ENCODE results near the gene SEMA6A.
A peak's percentile ranks its signal among the peaks of the same experiment; 100 is the strongest.

The SEMA6A gene

GRCh38 chr5:116574367-116575325 lies at the start of gene SEMA6A:
Gene SEMA6A (minus strand): TSS chr5:116574823. CDS start chr5:116504944, 69,879 bp downstream.
- H3K4me3 ChIP-seq (ENCODE audit: low read length) = peak within 1 kb of the TSS; percentile 70

GRCh38 chr5:116622375-116623050 lies 47.9 kb upstream of the SEMA6A start:
- no peak overlapping the region for H3K4me3 ChIP-seq (ENCODE audit: low read length)
- TF ChIP-seq ZNF274 (IDR thresholded peaks at IDR 0.05; ENCODE audit: low read depth, low read length) = no peak

More at GRCh38 chr5:116574367-116575325, at the start of gene SEMA6A:
- no peak for TF ChIP-seq ZNF274 (IDR thresholded peaks at IDR 0.05; ENCODE audit: low read depth, low read length)

DNA sequence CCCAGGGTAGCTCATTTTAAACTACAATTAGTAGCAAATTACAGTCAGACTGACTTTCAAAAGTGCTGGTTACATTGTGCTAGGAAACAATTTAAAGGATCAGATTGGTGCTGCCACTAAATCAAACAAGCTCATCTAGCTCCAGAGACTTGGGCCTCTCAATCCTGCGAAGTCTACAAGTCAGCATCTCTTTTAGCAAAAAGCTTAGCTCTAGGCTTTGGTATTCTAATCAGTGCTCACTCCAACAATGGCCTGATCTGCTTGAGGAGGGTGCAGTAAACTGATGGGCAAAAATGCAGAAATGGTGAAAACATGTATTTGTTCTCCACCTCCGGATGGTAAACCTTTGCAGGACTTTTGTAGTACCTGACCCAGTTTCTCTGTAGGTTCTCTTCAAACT lies 47.0 kb upstream of the SEMA6A start:
- TF ChIP-seq ZNF274 (IDR thresholded peaks at IDR 0.05; ENCODE audit: low read depth, low read length) = no peak
- H3K4me3 ChIP-seq (ENCODE audit: low read length) = no peak overlapping the region

- H3K4me3 ChIP-seq (ENCODE audit: low read length) = no peak overlapping the region
- no peak for TF ChIP-seq ZNF274 (IDR thresholded peaks at IDR 0.05; ENCODE audit: low read depth, low read length)
Observed at GRCh38 chr5:116616876-116617275, 42.3 kb upstream of the SEMA6A start.

DNA sequence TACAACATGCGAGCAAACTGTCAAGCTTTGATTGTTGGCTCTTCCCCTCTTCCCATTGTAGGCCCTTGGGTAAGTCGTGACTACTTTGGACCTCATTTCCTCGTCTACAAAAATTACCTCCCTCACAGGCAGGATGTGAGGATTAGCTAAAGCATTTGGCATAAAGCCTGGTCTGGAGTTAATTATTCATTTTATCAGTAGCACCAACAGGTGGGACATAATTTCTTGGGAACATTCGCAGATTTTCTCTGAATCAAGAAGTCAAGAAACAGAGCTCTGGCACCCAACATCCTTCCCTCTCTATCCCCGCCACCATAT lies 39.9 kb upstream of the SEMA6A start:
- no peak for TF ChIP-seq ZNF274 (IDR thresholded peaks at IDR 0.05; ENCODE audit: low read depth, low read length)
- H3K4me3 ChIP-seq (ENCODE audit: low read length) = no peak overlapping the region

GRCh38 chr5:116613445-116613844 lies 38.8 kb upstream of the SEMA6A start:
- no peak overlapping the region for H3K4me3 ChIP-seq (ENCODE audit: low read length)
- TF ChIP-seq ZNF274 (IDR thresholded peaks at IDR 0.05; ENCODE audit: low read depth, low read length) = no peak

GRCh38 chr5:116612431-116612830 lies 37.8 kb upstream of the SEMA6A start:
- TF ChIP-seq ZNF274 (IDR thresholded peaks at IDR 0.05; ENCODE audit: low read depth, low read length) = no peak
- H3K4me3 ChIP-seq (ENCODE audit: low read length) = no peak overlapping the region

DNA sequence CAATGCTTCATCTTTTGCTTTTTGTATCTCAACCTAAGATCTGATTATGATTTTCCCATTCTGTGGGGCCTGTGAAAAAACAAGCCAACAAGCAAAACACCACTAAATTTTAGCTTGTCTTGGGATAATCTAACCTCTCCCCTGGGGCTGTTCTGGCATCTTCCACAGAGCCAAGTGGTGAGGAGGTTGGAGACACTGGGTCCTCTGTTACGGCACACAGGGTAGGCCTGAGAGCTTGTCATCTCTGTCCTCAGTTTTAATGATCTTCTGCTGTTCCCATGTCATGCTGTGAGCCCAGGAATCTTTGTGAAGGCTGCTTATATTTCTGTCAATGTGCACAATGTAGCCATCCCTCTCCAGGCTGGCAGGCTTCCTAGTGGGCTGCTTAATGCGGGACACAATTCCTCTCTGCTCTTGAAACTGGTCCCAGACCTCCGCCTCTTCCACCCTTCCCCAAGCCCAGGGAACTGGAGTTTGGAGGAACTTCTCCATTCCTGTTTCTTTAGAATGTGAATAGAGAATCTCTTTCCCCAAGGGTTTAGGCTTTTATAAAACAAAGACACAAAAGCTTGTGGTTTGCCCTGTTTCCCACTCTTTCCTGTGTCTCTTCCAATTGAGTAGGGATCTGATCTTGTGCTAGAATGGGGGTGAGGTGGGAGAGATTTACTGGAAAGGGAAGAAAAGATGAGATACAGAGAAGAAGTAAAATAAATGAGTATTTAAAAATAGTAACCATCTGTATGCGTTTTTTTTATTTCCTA lies 30.9 kb upstream of the SEMA6A start:
- H3K4me3 ChIP-seq (ENCODE audit: low read length) = no peak overlapping the region
- TF ChIP-seq ZNF274 (IDR thresholded peaks at IDR 0.05; ENCODE audit: low read depth, low read length) = no peak

GRCh38 chr5:116604805-116605204 lies 30.2 kb upstream of the SEMA6A start:
- H3K4me3 ChIP-seq (ENCODE audit: low read length) = no peak overlapping the region
- no peak for TF ChIP-seq ZNF274 (IDR thresholded peaks at IDR 0.05; ENCODE audit: low read depth, low read length)

DNA sequence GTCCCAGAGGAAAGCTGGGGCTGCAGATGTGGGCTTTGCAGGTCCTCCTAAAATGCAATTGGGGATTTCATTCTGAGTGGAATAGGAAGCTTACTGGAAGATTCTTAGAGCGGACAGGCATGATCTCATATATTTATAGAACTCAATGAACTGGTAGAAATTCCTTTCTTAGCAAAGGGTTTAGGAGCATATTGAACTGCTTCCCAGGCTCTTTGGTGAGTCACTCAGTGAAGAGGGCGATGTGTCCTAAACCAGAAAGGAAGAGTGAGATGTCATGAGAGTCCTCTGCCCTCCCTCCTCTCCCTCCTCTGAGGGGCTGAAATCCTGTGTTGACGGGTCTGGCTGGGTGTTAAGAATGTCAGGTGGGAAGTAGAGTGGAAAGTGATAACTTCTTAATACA lies 26.3 kb upstream of the SEMA6A start:
- TF ChIP-seq ZNF274 (IDR thresholded peaks at IDR 0.05; ENCODE audit: low read depth, low read length) = no peak
- H3K4me3 ChIP-seq (ENCODE audit: low read length) = no peak overlapping the region

- H3K4me3 ChIP-seq (ENCODE audit: low read length) = no peak overlapping the region
- TF ChIP-seq ZNF274 (IDR thresholded peaks at IDR 0.05; ENCODE audit: low read depth, low read length) = no peak
Observed at GRCh38 chr5:116598911-116599310, 24.3 kb upstream of the SEMA6A start.

- no peak for TF ChIP-seq ZNF274 (IDR thresholded peaks at IDR 0.05; ENCODE audit: low read depth, low read length)
- H3K4me3 ChIP-seq (ENCODE audit: low read length) = no peak overlapping the region
Observed at GRCh38 chr5:116595498-116595897, 20.9 kb upstream of the SEMA6A start.

- no peak overlapping the region for H3K4me3 ChIP-seq (ENCODE audit: low read length)
- TF ChIP-seq ZNF274 (IDR thresholded peaks at IDR 0.05; ENCODE audit: low read depth, low read length) = no peak
Observed at GRCh38 chr5:116593340-116593739, 18.7 kb upstream of the SEMA6A start.

DNA sequence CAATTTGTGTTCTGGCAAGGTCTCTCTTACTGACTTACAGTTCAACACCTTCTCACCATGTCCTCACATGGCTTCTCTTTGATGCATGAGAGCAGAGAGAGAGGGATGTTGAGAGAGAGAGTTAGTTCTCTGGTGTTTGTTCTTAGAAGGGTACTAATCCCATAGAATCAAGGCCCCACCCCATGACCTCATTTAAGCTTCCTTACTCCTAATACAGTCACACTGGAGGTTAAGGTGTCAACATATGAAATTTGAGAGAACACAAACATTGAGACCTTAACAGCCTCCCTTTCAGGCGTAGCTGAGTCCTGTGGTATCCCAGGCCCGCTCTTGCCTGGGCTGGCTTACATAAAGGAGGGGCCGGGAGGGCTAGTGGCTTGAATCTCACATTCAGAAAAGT lies 10.6 kb upstream of the SEMA6A start:
- no peak overlapping the region for H3K4me3 ChIP-seq (ENCODE audit: low read length)
- TF ChIP-seq ZNF274 (IDR thresholded peaks at IDR 0.05; ENCODE audit: low read depth, low read length) = no peak

All from GM08714 (cell line).